Hepatocyte (in vitro differentiated cells): Measurements from ENCODE around the gene RBM14. TPM values are rescaled to one million over a fixed set of nuclear protein-coding genes. Genes with fewer than 3 reads are reported as not detected.
A peak's percentile ranks its signal among the peaks of the same experiment; 100 is the strongest.
"Not testable (repeated sequence)": the region's sequence is repeated elsewhere in the genome, so short reads cannot be mapped to it uniquely, and the experiment has no call there.

Experiments used
- DNase-seq: peaks from one replicate; pipeline ENCODE4 v3.0.0-alpha.2; 2016; ENCODE audit warnings: low spot score
- H2AFZ ChIP-seq: fragments of 200-600 bp; sonication (generic); 2 replicates; pipeline ENCODE4 v1.6.0; 2016; ENCODE audit warnings: antibody characterized with exemption, mild to moderate bottlenecking
- H3K27ac ChIP-seq: fragments of 200-600 bp; sonication (generic); 2 replicates; pipeline ENCODE4 v1.5.1; 2016; ENCODE audit warnings: mild to moderate bottlenecking
- H3K27me3 ChIP-seq: fragments of 200-600 bp; sonication (generic); 2 replicates; pipeline ENCODE4 v1.6.1; 2016
- H3K36me3 ChIP-seq: fragments of 200-600 bp; sonication (generic); replicated peaks from 2 replicates; pipeline ENCODE4 v1.5.1; 2016; ENCODE audit warnings: low read depth; ENCODE audit not compliant: insufficient read depth
- H3K4me1 ChIP-seq: fragments of 200-600 bp; sonication (generic); 2 replicates; pipeline ENCODE4 v1.5.1; 2016; ENCODE audit warnings: mild to moderate bottlenecking, moderate library complexity; ENCODE audit not compliant: insufficient read depth
- H3K4me2 ChIP-seq: fragments of 200-600 bp; sonication (generic); 2 replicates; pipeline ENCODE4 v1.6.0; 2016
- H3K4me3 ChIP-seq: fragments of 200-600 bp; sonication (generic); 2 replicates; pipeline ENCODE4 v1.5.1; 2016; ENCODE audit warnings: mild to moderate bottlenecking
- H3K79me2 ChIP-seq: fragments of 200-600 bp; sonication (generic); 2 replicates; pipeline ENCODE4 v1.6.0; 2017; ENCODE audit warnings: mild to moderate bottlenecking
- H3K9me2 ChIP-seq: fragments of 200-600 bp; sonication (generic); replicated peaks from 2 replicates; pipeline ENCODE4 v1.6.0; 2017; ENCODE audit warnings: mild to moderate bottlenecking; ENCODE audit not compliant: insufficient read depth
- H3K9me3 ChIP-seq: fragments of 200-600 bp; sonication (generic); 2 replicates; pipeline ENCODE4 v1.5.1; 2016; ENCODE audit warnings: low read depth, mild to moderate bottlenecking
- H4K20me1 ChIP-seq: fragments of 200-600 bp; sonication (generic); 2 replicates; pipeline ENCODE4 v1.6.0; 2016; ENCODE audit warnings: mild to moderate bottlenecking; ENCODE audit not compliant: insufficient read depth, poor library complexity, severe bottlenecking
- CTCF ChIP-seq: fragments of 200-600 bp; sonication (generic); IDR thresholded peaks from 2 replicates; pipeline ENCODE4 v1.5.1; 2016; ENCODE audit warnings: antibody characterized with exemption, mild to moderate bottlenecking; ENCODE audit not compliant: poor library complexity
- EZH2 ChIP-seq: fragments of 200-600 bp; sonication (generic); IDR thresholded peaks from 2 replicates; pipeline ENCODE4 v1.6.1; 2016; ENCODE audit warnings: antibody characterized with exemption, mild to moderate bottlenecking, borderline replicate concordance
- EZH2phosphoT487 ChIP-seq: fragments of 200-600 bp; sonication (generic); IDR thresholded peaks from one replicate; pipeline ENCODE4 v1.6.1; 2018; ENCODE audit warnings: antibody characterized with exemption, mild to moderate bottlenecking, low read depth, moderate library complexity; ENCODE audit not compliant: unreplicated experiment, severe bottlenecking
- WGBS: methylation state at CpG from one replicate; pipeline ENCODE4 v1.1.6; 2016; ENCODE audit warnings: low lambda C conversion rate; ENCODE audit errors: missing lambda C conversion rate; 5-methylcytosine and 5-hydroxymethylcytosine counted together
- polyA plus RNA-seq: library from polyadenylated mRNA; unstranded; fragments of >200 nt; fragmentation: Nextera tagmentation; extraction: Ambion mirVana; gene quantifications from 2 replicates; pipeline ENCODE4 v1.2.1, GENCODE V29; 2016
- total RNA-seq: library from RNA; depleted of rRNA; stranded (reverse); fragments of >200 nt; gene quantifications from 2 replicates; pipeline ENCODE4 v1.2.3, GENCODE V29; 2014

RBM14 gene
- total and polyA plus RNA-seq, 2 experiments from 2014 or later: 29.5 to 70.7 TPM

GRCh38 chr11:66600631-66601233 lies 15.7 kb upstream of the RBM14 start:
- Histone ChIP-seq H3K4me1 (peaks cover 7% of the 10 kb centered on the region), H3K9me3 (no peaks in the 10 kb centered on the region), H2AFZ (no peak overlapping the region), H3K79me2 (peaks cover 13% of the 10 kb centered on the region), H3K4me3 (no peak overlapping the region), H4K20me1 (no peaks in the 10 kb centered on the region), H3K4me2 (no peak overlapping the region), H3K27ac (no peak overlapping the region), H3K36me3 (no peaks in the 10 kb centered on the region), H3K27me3 (no peaks in the 10 kb centered on the region), H3K9me2 (no peaks in the 10 kb centered on the region)
- 95% methylated on average over 4 of the region's 4 CpGs for WGBS
- TF ChIP-seq EZH2phosphoT487 (no peak), CTCF (no peak), EZH2 (no peak)
- DNase-seq: no peak

- Histone ChIP-seq H3K9me2 (no peaks in the 10 kb centered on the region), H3K27ac (no peak overlapping the region), H3K36me3 (no peaks in the 10 kb centered on the region), H3K79me2 (no peaks in the 10 kb centered on the region), H3K4me3 (no peak overlapping the region), H2AFZ (no peak overlapping the region), H3K9me3 (no peaks in the 10 kb centered on the region), H4K20me1 (no peaks in the 10 kb centered on the region), H3K4me1 (peaks cover 10% of the 10 kb centered on the region), H3K4me2 (no peak overlapping the region), H3K27me3 (no peaks in the 10 kb centered on the region)
- 93% methylated on average over 6 of the region's 6 CpGs for WGBS
- DNase-seq: no peak
- no peak for TF ChIP-seq CTCF
Measured at GRCh38 chr11:66603072-66603471, 13.4 kb upstream of the RBM14 start.

GRCh38 chr11:66604155-66604554 lies 12.3 kb upstream of the RBM14 start:
- no peak for DNase-seq
- H3K36me3 ChIP-seq: no peaks in the 10 kb centered on the region
- H3K4me2 ChIP-seq: no peak overlapping the region
- H3K79me2 ChIP-seq: no peaks in the 10 kb centered on the region
- peaks cover 10% of the 10 kb centered on the region for H3K4me1 ChIP-seq
- TF ChIP-seq EZH2phosphoT487 (no peak), CTCF (no peak), EZH2 (no peak)
- no peak overlapping the region for H3K4me3 ChIP-seq
- WGBS: 92% methylated on average over 5 of the region's 5 CpGs
- H3K9me3 ChIP-seq: no peaks in the 10 kb centered on the region
- no peaks in the 10 kb centered on the region for H3K9me2 ChIP-seq
- H3K27me3 ChIP-seq: no peaks in the 10 kb centered on the region
- no peak overlapping the region for H2AFZ ChIP-seq
- no peaks in the 10 kb centered on the region for H4K20me1 ChIP-seq
- no peak overlapping the region for H3K27ac ChIP-seq

- not testable (repeated sequence) for H3K4me1 ChIP-seq, H3K9me3 ChIP-seq, H3K4me2 ChIP-seq, H4K20me1 ChIP-seq, H3K27me3 ChIP-seq, H3K36me3 ChIP-seq, H3K9me2 ChIP-seq, DNase-seq, H3K4me3 ChIP-seq, H2AFZ ChIP-seq, H3K79me2 ChIP-seq
- peak overlapping the region; percentile 61 for H3K27ac ChIP-seq
- 92% methylated on average over 3 of the region's 3 CpGs for WGBS
Measured at GRCh38 chr11:66606608-66607007, 9.8 kb upstream of the RBM14 start.
